Trophoblast cell (in vitro differentiated cells and primary cell): Measurements from ENCODE around the gene HS3ST4.

ENCODE experiments used
- DNase-seq, 2 donors: peaks; one replicate each; pipeline ENCODE4 v3.0.0-alpha.2; 2016
- H2AFZ ChIP-seq: 2 replicates; pipeline ENCODE4 v1.6.1; 2013; ENCODE audit warnings: low read length, moderate library complexity, mild to moderate bottlenecking; ENCODE audit not compliant: insufficient read depth, poor library complexity
- H2AK5ac ChIP-seq: 2 replicates; pipeline ENCODE4 v1.6.1; 2013; ENCODE audit warnings: mild to moderate bottlenecking, low read length
- H2BK120ac ChIP-seq: 2 replicates; pipeline ENCODE4 v1.6.1; 2013; ENCODE audit warnings: low read length, mild to moderate bottlenecking, moderate library complexity; ENCODE audit not compliant: insufficient read depth, poor library complexity
- H2BK12ac ChIP-seq: 2 replicates; pipeline ENCODE4 v1.6.1; 2013; ENCODE audit warnings: mild to moderate bottlenecking, low read length, moderate library complexity
- H2BK5ac ChIP-seq: 2 replicates; pipeline ENCODE4 v1.6.1; 2013; ENCODE audit warnings: low read length, low read depth, moderate library complexity, mild to moderate bottlenecking; ENCODE audit not compliant: poor library complexity
- H3K14ac ChIP-seq: 2 replicates; pipeline ENCODE4 v1.6.1; 2013; ENCODE audit warnings: mild to moderate bottlenecking, low read length
- H3K18ac ChIP-seq: 2 replicates; pipeline ENCODE4 v1.6.1; 2013; ENCODE audit warnings: mild to moderate bottlenecking, low read length
- H3K23ac ChIP-seq: 2 replicates; pipeline ENCODE4 v1.6.1; 2013; ENCODE audit warnings: low read length
- H3K27ac ChIP-seq: 2 replicates; pipeline ENCODE4 v1.5.1; 2013; ENCODE audit warnings: low read depth, mild to moderate bottlenecking, inconsistent platforms, low read length, moderate library complexity
- H3K27me3 ChIP-seq: 2 replicates; pipeline ENCODE4 v1.6.1; 2013; ENCODE audit warnings: inconsistent platforms, mild to moderate bottlenecking, low read length, moderate library complexity; ENCODE audit not compliant: insufficient read depth
- H3K36me3 ChIP-seq, 2 experiments: 1 replicate in 1 of 2; 2 replicates in 1 of 2; pipeline ENCODE4 v1.6.1; 2013; ENCODE audit warnings: low read length in 2 of 2, mild to moderate bottlenecking in 2 of 2, moderate library complexity in 1 of 2; ENCODE audit not compliant: insufficient read depth in 2 of 2, control insufficient read depth in 1 of 2
- H3K4ac ChIP-seq: 2 replicates; pipeline ENCODE4 v1.6.1; 2013; ENCODE audit warnings: low read depth, mild to moderate bottlenecking, low read length, moderate library complexity
- H3K4me1 ChIP-seq, 2 experiments: 1 replicate in 1 of 2; 2 replicates in 1 of 2; pipeline ENCODE4 v1.6.1; 2013; ENCODE audit warnings: low read length in 2 of 2, mild to moderate bottlenecking in 2 of 2, moderate library complexity in 1 of 2; ENCODE audit not compliant: insufficient read depth in 2 of 2, control insufficient read depth in 1 of 2
- H3K4me2 ChIP-seq: 2 replicates; pipeline ENCODE4 v1.6.1; 2013; ENCODE audit warnings: inconsistent platforms, mild to moderate bottlenecking, low read length, moderate library complexity
- H3K4me3 ChIP-seq: 2 replicates; pipeline ENCODE4 v1.5.1; 2013; ENCODE audit warnings: mild to moderate bottlenecking, low read depth, low read length, inconsistent platforms
- H3K79me1 ChIP-seq: one replicate; pipeline ENCODE4 v1.6.1; 2013; ENCODE audit warnings: low read length
- H3K79me2 ChIP-seq: 2 replicates; pipeline ENCODE4 v1.6.1; 2013; ENCODE audit warnings: low read length, mild to moderate bottlenecking; ENCODE audit not compliant: control insufficient read depth, insufficient read depth, poor library complexity
- H3K9ac ChIP-seq: 2 replicates; pipeline ENCODE4 v1.6.1; 2013; ENCODE audit warnings: mild to moderate bottlenecking, low read length
- H3K9me3 ChIP-seq: 2 replicates; pipeline ENCODE4 v1.6.1; 2013; ENCODE audit warnings: low read depth, mild to moderate bottlenecking, control low read depth, inconsistent platforms, low read length; ENCODE audit not compliant: insufficient read depth
- H4K12ac ChIP-seq: 2 replicates; pipeline ENCODE4 v1.6.1; 2013; ENCODE audit warnings: low read depth, mild to moderate bottlenecking, low read length, moderate library complexity
- H4K8ac ChIP-seq: 2 replicates; pipeline ENCODE4 v1.6.1; 2013; ENCODE audit warnings: low read depth, mild to moderate bottlenecking, low read length, moderate library complexity
- H4K91ac ChIP-seq: one replicate; pipeline ENCODE4 v1.6.1; 2013; ENCODE audit warnings: low read depth, mild to moderate bottlenecking, low read length, moderate library complexity
- WGBS: extraction: QIAGEN DNeasy Blood & Tissue Kit; methylation state at CpG from one replicate; pipeline ENCODE4 v1.1.7; 2013; ENCODE audit warnings: missing lambda C conversion rate; ENCODE audit not compliant: insufficient read length, insufficient coverage; ENCODE audit errors: extremely low coverage; 5-methylcytosine and 5-hydroxymethylcytosine counted together

Gene HS3ST4

GRCh38 chr16:26108836-26109505 is 417.2 kb downstream of the HS3ST4 start:
- WGBS: no CpG with 5 or more reads among the region's 13 CpGs
- no peak for DNase-seq
- no peak overlapping the region for H3K4me3 ChIP-seq

GRCh38 chr16:26111900-26112299 is 420.1 kb downstream of the HS3ST4 start:
- H2AFZ ChIP-seq: no peak overlapping the region
- no peak overlapping the region for H2BK12ac ChIP-seq
- no peak overlapping the region for H2BK5ac ChIP-seq
- H3K36me3 ChIP-seq: no peaks in the 10 kb centered on the region
- no peak overlapping the region for H3K4me3 ChIP-seq
- H3K79me1 ChIP-seq: no peaks in the 10 kb centered on the region
- no CpG with 5 or more reads among the region's 5 CpGs for WGBS
- no peak overlapping the region for H4K12ac ChIP-seq
- H3K18ac ChIP-seq: no peak overlapping the region
- no peak overlapping the region for H2AK5ac ChIP-seq
- H3K79me2 ChIP-seq: no peaks in the 10 kb centered on the region
- no peak overlapping the region for H3K14ac ChIP-seq
- no peak overlapping the region for H3K4me2 ChIP-seq
- no peak overlapping the region for H3K23ac ChIP-seq
- no peaks in the 10 kb centered on the region for H3K9me3 ChIP-seq
- no peak overlapping the region for H3K9ac ChIP-seq
- DNase-seq: no peak
- no peak overlapping the region for H3K4ac ChIP-seq
- H4K8ac ChIP-seq: no peak overlapping the region
- H2BK120ac ChIP-seq: no peak overlapping the region
- H4K91ac ChIP-seq: no peak overlapping the region
- no peaks in the 10 kb centered on the region for H3K27me3 ChIP-seq
- no peak overlapping the region for H3K27ac ChIP-seq
- H3K4me1 ChIP-seq: no peaks in the 10 kb centered on the region

More at GRCh38 chr16:26108836-26109505, 417.2 kb downstream of the HS3ST4 start:
- H4K8ac ChIP-seq: no peak overlapping the region
- H3K79me2 ChIP-seq: no peaks in the 10 kb centered on the region
- no peak overlapping the region for H4K91ac ChIP-seq
- H4K12ac ChIP-seq: no peak overlapping the region
- H3K27me3 ChIP-seq: no peaks in the 10 kb centered on the region
- H3K14ac ChIP-seq: no peak overlapping the region
- H3K27ac ChIP-seq: no peak overlapping the region
- no peak overlapping the region for H2AK5ac ChIP-seq
- H2AFZ ChIP-seq: no peak overlapping the region
- H3K4ac ChIP-seq: no peak overlapping the region
- H3K36me3 ChIP-seq: no peaks in the 10 kb centered on the region
- H3K9me3 ChIP-seq: no peaks in the 10 kb centered on the region
- no peaks in the 10 kb centered on the region for H3K79me1 ChIP-seq
- no peak overlapping the region for H2BK5ac ChIP-seq
- no peak overlapping the region for H3K18ac ChIP-seq
- H2BK12ac ChIP-seq: no peak overlapping the region
- H3K9ac ChIP-seq: no peak overlapping the region
- no peak overlapping the region for H3K4me2 ChIP-seq
- H2BK120ac ChIP-seq: no peak overlapping the region
- H3K4me1 ChIP-seq: no peaks in the 10 kb centered on the region
- H3K23ac ChIP-seq: no peak overlapping the region

GRCh38 chr16:26118575-26118974 is 426.8 kb downstream of the HS3ST4 start:
- no peak overlapping the region for H3K23ac ChIP-seq
- no peak for DNase-seq
- no peak overlapping the region for H2BK5ac ChIP-seq
- no peak overlapping the region for H3K4ac ChIP-seq
- no CpG with 5 or more reads among the region's 3 CpGs for WGBS
- no peaks in the 10 kb centered on the region for H3K79me2 ChIP-seq
- no peak overlapping the region for H4K12ac ChIP-seq
- H3K18ac ChIP-seq: no peak overlapping the region
- H3K4me3 ChIP-seq: no peak overlapping the region
- H3K9me3 ChIP-seq: no peaks in the 10 kb centered on the region
- no peaks in the 10 kb centered on the region for H3K27me3 ChIP-seq
- no peaks in the 10 kb centered on the region for H3K79me1 ChIP-seq
- H2BK12ac ChIP-seq: no peak overlapping the region
- no peak overlapping the region for H3K27ac ChIP-seq
- no peak overlapping the region for H3K14ac ChIP-seq
- H3K4me1 ChIP-seq: no peaks in the 10 kb centered on the region
- no peak overlapping the region for H2BK120ac ChIP-seq
- no peak overlapping the region for H4K8ac ChIP-seq
- H2AK5ac ChIP-seq: no peak overlapping the region
- no peak overlapping the region for H4K91ac ChIP-seq
- H2AFZ ChIP-seq: no peak overlapping the region
- no peak overlapping the region for H3K9ac ChIP-seq
- H3K4me2 ChIP-seq: no peak overlapping the region
- H3K36me3 ChIP-seq: no peaks in the 10 kb centered on the region

- no peak overlapping the region for H3K4me2 ChIP-seq
- H3K4me1 ChIP-seq: no peaks in the 10 kb centered on the region
- no peak overlapping the region for H2AFZ ChIP-seq
- H2BK5ac ChIP-seq: no peak overlapping the region
- H4K12ac ChIP-seq: no peak overlapping the region
- no peaks in the 10 kb centered on the region for H3K79me2 ChIP-seq
- no peak overlapping the region for H3K27ac ChIP-seq
- H3K27me3 ChIP-seq: no peaks in the 10 kb centered on the region
- no peak overlapping the region for H3K9ac ChIP-seq
- no peak for DNase-seq
- H4K8ac ChIP-seq: no peak overlapping the region
- H3K23ac ChIP-seq: no peak overlapping the region
- H3K79me1 ChIP-seq: no peaks in the 10 kb centered on the region
- H3K18ac ChIP-seq: no peak overlapping the region
- no peak overlapping the region for H3K14ac ChIP-seq
- H2AK5ac ChIP-seq: no peak overlapping the region
- H3K36me3 ChIP-seq: no peaks in the 10 kb centered on the region
- H2BK120ac ChIP-seq: no peak overlapping the region
- WGBS: no CpG with 5 or more reads among the region's 3 CpGs
- H3K9me3 ChIP-seq: no peaks in the 10 kb centered on the region
- H2BK12ac ChIP-seq: no peak overlapping the region
- H3K4ac ChIP-seq: no peak overlapping the region
- H4K91ac ChIP-seq: no peak overlapping the region
- H3K4me3 ChIP-seq: no peak overlapping the region
Observed at GRCh38 chr16:26120729-26121128, 429.0 kb downstream of the HS3ST4 start.
